ENCODE results near the gene ZFYVE9. TPM values are rescaled to one million over a fixed set of nuclear protein-coding genes. Genes with fewer than 3 reads are reported as not detected.

The ZFYVE9 gene
- total and polyA plus RNA-seq, 2 of the 13 experiments (the other 11 are each of a cell fraction or from before 2014, with no cell fraction given) = 9.2 to 19.8 TPM

GRCh38 chr1:52343979-52344378 is 202.1 kb downstream of the ZFYVE9 start:
- no peaks in the 10 kb centered on the region for H4K20me1 ChIP-seq (ENCODE audit: insufficient read depth, low read length)
- no TSS peak for BruUV-seq (replicated peaks)
- WGBS (ENCODE audit: low lambda C conversion rate) = 98% methylated on average over 3 of the region's 3 CpGs
- ChIA-PET POLR2A (no interaction called here), CTCF (ENCODE audit: low intra/inter-chr PET ratio, low total read pairs) (no interaction called here)
- peaks cover 2 to 18% of the 10 kb centered on the region in 2 experiments; a peak in 2 of 5 replicates for H3K36me3 ChIP-seq (replicated peaks in 1 of 2; ENCODE audit: control insufficient read depth in 1 of 2, insufficient read depth in 2 of 2, low read length in 2 of 2)
- H3K79me2 ChIP-seq (ENCODE audit: insufficient read depth, low read length) = no peaks in the 10 kb centered on the region
- no peak for ATAC-seq
- no peak overlapping the region for H3K27ac ChIP-seq (ENCODE audit: extremely low read length, insufficient read depth, low read length)
- TF ChIP-seq ZNF792 (CRISPR knock-in tag; IDR thresholded peaks at IDR 0.05) (no peak), ZNF292 (CRISPR knock-in tag; IDR thresholded peaks at IDR 0.05; ENCODE audit: borderline replicate concordance, low read depth) (no peak), ZNF589 (CRISPR knock-in tag; conservative IDR thresholded peaks at IDR 0.05) (no peak), TP53 (CRISPR knock-in tag; conservative IDR thresholded peaks at IDR 0.05) (no peak), ZNF232 (CRISPR knock-in tag; IDR thresholded peaks at IDR 0.05; ENCODE audit: borderline replicate concordance) (no peak), HES4 (CRISPR knock-in tag; IDR thresholded peaks at IDR 0.05; ENCODE audit: borderline replicate concordance) (no peak), ZBTB1 (CRISPR knock-in tag; IDR thresholded peaks at IDR 0.05; ENCODE audit: borderline replicate concordance) (no peak), ZNF382 (CRISPR knock-in tag; IDR thresholded peaks at IDR 0.05; ENCODE audit: borderline replicate concordance) (no peak), JARID2 (CRISPR knock-in tag; IDR thresholded peaks at IDR 0.05; ENCODE audit: insufficient replicate concordance) (no peak)
- TF ChIP-seq, protein P1, sequence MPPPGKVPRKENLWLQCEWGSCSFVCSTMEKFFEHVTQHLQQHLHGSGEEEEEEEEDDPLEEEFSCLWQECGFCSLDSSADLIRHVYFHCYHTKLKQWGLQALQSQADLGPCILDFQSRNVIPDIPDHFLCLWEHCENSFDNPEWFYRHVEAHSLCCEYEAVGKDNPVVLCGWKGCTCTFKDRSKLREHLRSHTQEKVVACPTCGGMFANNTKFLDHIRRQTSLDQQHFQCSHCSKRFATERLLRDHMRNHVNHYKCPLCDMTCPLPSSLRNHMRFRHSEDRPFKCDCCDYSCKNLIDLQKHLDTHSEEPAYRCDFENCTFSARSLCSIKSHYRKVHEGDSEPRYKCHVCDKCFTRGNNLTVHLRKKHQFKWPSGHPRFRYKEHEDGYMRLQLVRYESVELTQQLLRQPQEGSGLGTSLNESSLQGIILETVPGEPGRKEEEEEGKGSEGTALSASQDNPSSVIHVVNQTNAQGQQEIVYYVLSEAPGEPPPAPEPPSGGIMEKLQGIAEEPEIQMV (CRISPR knock-in tag; IDR thresholded peaks at IDR 0.05; ENCODE audit: low read depth) = no peak
- FAIRE-seq = no peak
- intact Hi-C loops (cut with micrococcal nuclease; ENCODE audit: unreplicated experiment) = no loop called here
- H3K4me1 ChIP-seq (ENCODE audit: insufficient read depth, low read length) = no peaks in the 10 kb centered on the region
- in situ Hi-C loops (cut with HindIII; ENCODE audit: extremely low pct_ligation_motif_present, low pct_unique_long_range_greater_than_20kb) = no loop called here
- H3K9ac ChIP-seq (ENCODE audit: insufficient read depth, low read depth, low read length) = no peak overlapping the region
- H2AFZ ChIP-seq (ENCODE audit: low read length) = no peak overlapping the region
- no peaks in the 10 kb centered on the region; a peak in 1 of 5 replicates for H3K27me3 ChIP-seq (ENCODE audit: control insufficient read depth in 1 of 2, insufficient read depth in 2 of 2, low read length in 2 of 2)
- DNase-seq (ENCODE audit: low spot score) = no peak
- H3K4me3 ChIP-seq (replicated peaks in 1 of 3; ENCODE audit: insufficient read depth in 1 of 3, low read depth in 2 of 3, low read length in 3 of 3) = no peak overlapping the region
- no peak overlapping the region for H3K4me2 ChIP-seq (ENCODE audit: low read depth, low read length)
- H3K9me3 ChIP-seq (ENCODE audit: low read length) = no peaks in the 10 kb centered on the region

Measured in HepG2 (cell line).